Stomach (tissue), 4 donors: ENCODE measurements around the gene RGS7.

Experiments used
- CTCF ChIP-seq, 7 experiments: fragments of 450-650 bp in 4 of 7; fragments of 200-600 bp in 3 of 7; sonication (generic) in 3 of 7; IDR thresholded peaks; one replicate each; pipeline ENCODE4 v1.5.1; 2016 to 2019; ENCODE audit warnings: antibody characterized with exemption in 7 of 7, control low read depth in 2 of 7, mild to moderate bottlenecking in 1 of 7
- EP300 ChIP-seq: sonication (generic); formaldehyde crosslinking; IDR thresholded peaks from one replicate; pipeline ENCODE4 v1.6.1; 2017; ENCODE audit warnings: antibody characterized with exemption
- POLR2A ChIP-seq, 4 donors: fragments of 450-650 bp; IDR thresholded peaks; one replicate each; pipeline ENCODE4 v1.6.1; 2016; ENCODE audit warnings: antibody characterized with exemption in 4 of 4, control low read depth in 2 of 4, mild to moderate bottlenecking in 1 of 4, moderate library complexity in 1 of 4
- POLR2AphosphoS5 ChIP-seq, 3 donors: sonication (generic); formaldehyde crosslinking; IDR thresholded peaks; one replicate each; pipeline ENCODE4 v1.6.1; 2016; ENCODE audit warnings: antibody characterized with exemption in 3 of 3

GRCh38 chr1:241387216-241387615 lies 30.2 kb upstream of the RGS7 start:
- TF ChIP-seq CTCF (IDR thresholded peaks at IDR 0.05) (no peak), POLR2A (IDR thresholded peaks at IDR 0.05) (no peak), EP300 (no peak), POLR2AphosphoS5 (IDR thresholded peaks at IDR 0.05) (no peak)
